ENCODE results near the gene ITPRID2.

DNA sequence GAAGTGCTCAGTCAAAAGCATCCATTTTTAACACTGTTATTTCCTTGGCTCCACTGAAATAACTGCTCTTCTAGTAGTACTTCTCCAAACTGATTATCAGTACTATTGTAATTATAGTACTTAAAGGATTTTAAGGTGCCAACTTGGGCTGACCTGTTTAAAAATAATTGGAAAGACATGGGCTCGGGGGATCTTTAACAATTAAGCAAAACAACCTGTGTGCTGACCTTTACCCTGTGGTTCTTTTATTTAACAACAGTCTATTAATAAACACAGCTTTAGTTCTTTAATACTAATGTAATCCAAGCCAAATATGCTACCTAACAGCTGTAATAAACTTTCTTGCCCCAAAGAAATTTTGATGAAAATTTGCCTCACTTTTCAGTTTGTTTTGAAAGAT lies 6.9 kb upstream of the ITPRID2 start:
- TF ChIP-seq EZH2 (IDR thresholded peaks at IDR 0.05) (no peak), POLR2AphosphoS5 (IDR thresholded peaks at IDR 0.05; ENCODE audit: borderline replicate concordance, low read depth, low read length) (no peak), FOXP2 (optimal IDR thresholded peaks at IDR 0.05; ENCODE audit: control extremely low read depth, extremely low read length, insufficient read depth) (no peak)
